ENCODE measurements around the gene IRF7.

IRF7 gene

GRCh38 chr11:563812-564578 lies 51.8 kb downstream of the IRF7 start:
- DNase-seq (ENCODE audit: low spot score): no peak

- no peak for DNase-seq (ENCODE audit: low spot score)
Measured at GRCh38 chr11:563066-563811, 52.5 kb downstream of the IRF7 start.
